GM12891 (cell line): ENCODE data around the gene MEF2D.

Source experiments
- POLR2A ChIP-seq: IDR thresholded peaks from 2 replicates; pipeline ENCODE4 v1.6.1; 2011; ENCODE audit warnings: low read depth, low read length, control low read depth
- POLR2AphosphoS5 ChIP-seq: IDR thresholded peaks from 2 replicates; pipeline ENCODE4 v1.6.1; 2011; ENCODE audit warnings: low read depth, low read length, control low read depth

GRCh38 chr1:156495401-156496140 lies 5.0 kb downstream of the MEF2D start:
- TF ChIP-seq POLR2AphosphoS5 (no peak), POLR2A (no peak)
